HepG2 (cell line): Measurements from ENCODE around the gene DOP1B. TPM values are rescaled to one million over a fixed set of nuclear protein-coding genes. Genes with fewer than 3 reads are reported as not detected.

Experiments used
- CBFB ChIP-seq: sonication (generic); formaldehyde crosslinking; IDR thresholded peaks from 2 replicates; pipeline ENCODE4 v1.4.0; 2020; ENCODE audit warnings: missing genetic modification reagents
- HMGXB3 ChIP-seq: sonication (generic); formaldehyde crosslinking; IDR thresholded peaks from 2 replicates; pipeline ENCODE4 v1.4.0; 2020; ENCODE audit warnings: missing genetic modification reagents, borderline replicate concordance
- KMT2A ChIP-seq: sonication (generic); formaldehyde crosslinking; IDR thresholded peaks from 2 replicates; pipeline ENCODE4 v1.4.0; 2020; ENCODE audit warnings: missing genetic modification reagents
- PHF21A ChIP-seq: sonication (generic); formaldehyde crosslinking; IDR thresholded peaks from 2 replicates; pipeline ENCODE4 v1.5.0; 2020; ENCODE audit warnings: mild to moderate bottlenecking, missing genetic modification reagents
- TRIM24 ChIP-seq: sonication (generic); formaldehyde crosslinking; IDR thresholded peaks from 2 replicates; pipeline ENCODE4 v1.8.0; 2022; ENCODE audit warnings: mild to moderate bottlenecking, missing genetic modification reagents
- XBP1 ChIP-seq: sonication (generic); formaldehyde crosslinking; IDR thresholded peaks from 2 replicates; pipeline ENCODE4 v1.5.0; 2020; ENCODE audit warnings: missing genetic modification reagents
- ZNF281 ChIP-seq: sonication (generic); formaldehyde crosslinking; IDR thresholded peaks from 2 replicates; pipeline ENCODE4 v1.4.0; 2020; ENCODE audit warnings: missing genetic modification reagents, borderline replicate concordance
- polyA plus RNA-seq, 8 experiments: library from polyadenylated mRNA; depleted of rRNA in 3 of 8; stranded (reverse) in 7 of 8; unstranded in 1 of 8; fragments of >200 nt; fragmentation: Illumina TruSeq in 4 of 8; extraction: Trizol in 4 of 8; gene quantifications; 2 replicates each; pipeline versions ENCODE4 v1.2.1 to v1.2.3, GENCODE V29; 2011 to 2016; ENCODE audit warnings: low read depth in 4 of 8, missing spikeins in 1 of 8, mixed read lengths in 1 of 8; ENCODE audit not compliant: insufficient read depth in 1 of 8
- total RNA-seq, 5 experiments: library from RNA; depleted of rRNA; stranded (reverse); fragments of >200 nt; fragmentation: Illumina TruSeq; extraction: Trizol; gene quantifications; 2 replicates each; pipeline ENCODE4 v1.2.3, GENCODE V29; 2016; ENCODE audit warnings: low read depth in 1 of 5
- TF ChIP-seq, protein P1 (sequence below): sonication (generic); formaldehyde crosslinking; IDR thresholded peaks from 2 replicates; pipeline ENCODE4 v1.4.0; 2020; ENCODE audit warnings: missing genetic modification reagents
- TF ChIP-seq, protein P2 (sequence below), 2 experiments: fragments of 450-650 bp in 1 of 2; sonication (generic) in 1 of 2; formaldehyde crosslinking in 1 of 2; IDR thresholded peaks; 2 replicates each; pipeline versions ENCODE4 v1.6.1 to v1.8.0; 2016 to 2022; ENCODE audit warnings: antibody characterized with exemption in 1 of 2, mild to moderate bottlenecking in 1 of 2, missing genetic modification reagents in 1 of 2

Gene DOP1B
- total and polyA plus RNA-seq, 2 of the 13 experiments (the other 11 are each of a cell fraction or from before 2014, with no cell fraction given): 2.8 to 3.2 TPM

DNA sequence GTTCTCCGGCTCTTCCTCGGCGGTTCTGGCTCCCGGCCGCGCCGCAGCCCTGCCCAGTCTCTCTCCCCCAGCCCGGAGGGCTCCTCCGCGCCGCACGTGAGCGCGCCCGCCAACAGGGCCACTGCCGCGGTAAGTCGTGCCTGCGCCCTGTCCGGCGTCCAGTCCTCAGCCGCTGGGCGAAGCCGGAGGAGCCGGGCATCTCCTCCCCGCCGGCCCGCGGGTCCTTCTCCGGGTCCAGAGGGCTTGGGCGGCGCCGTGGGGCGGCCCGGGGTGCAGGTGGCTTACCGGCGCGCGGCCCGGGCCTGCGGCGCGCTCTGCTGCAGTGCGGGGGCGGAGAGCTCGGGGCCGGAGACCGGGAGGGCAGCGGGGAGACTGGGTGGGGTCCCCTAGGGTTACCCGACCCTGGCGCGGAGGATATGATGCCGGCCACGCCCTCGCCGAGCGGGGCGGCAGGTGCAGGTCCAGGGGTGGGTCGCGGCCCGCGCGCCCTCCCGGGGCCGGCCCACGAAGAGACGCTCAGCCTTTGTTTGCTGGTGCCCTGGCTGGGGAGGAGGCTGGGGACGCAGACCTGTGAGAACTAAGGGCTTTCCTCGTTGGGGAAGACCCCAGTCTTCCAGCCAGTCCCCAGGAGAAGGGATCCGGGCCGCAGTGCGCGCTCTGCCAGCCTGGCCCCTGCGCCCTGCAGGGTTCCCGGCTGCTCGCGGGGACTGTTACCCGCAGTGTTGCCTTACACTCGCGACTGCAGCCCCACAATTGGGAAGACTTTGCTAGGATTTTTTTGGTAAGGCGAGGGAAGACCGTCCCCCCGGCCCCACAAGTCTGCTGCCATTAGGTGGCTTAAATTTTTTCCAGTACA, at the start of gene DOP1B (continued):
- no peak for TF ChIP-seq HMGXB3 (CRISPR knock-in tag)
- TF ChIP-seq KMT2A (CRISPR knock-in tag): peak; percentile 36; the same call in 1 of the 2 replicates
- TF ChIP-seq, protein P1, sequence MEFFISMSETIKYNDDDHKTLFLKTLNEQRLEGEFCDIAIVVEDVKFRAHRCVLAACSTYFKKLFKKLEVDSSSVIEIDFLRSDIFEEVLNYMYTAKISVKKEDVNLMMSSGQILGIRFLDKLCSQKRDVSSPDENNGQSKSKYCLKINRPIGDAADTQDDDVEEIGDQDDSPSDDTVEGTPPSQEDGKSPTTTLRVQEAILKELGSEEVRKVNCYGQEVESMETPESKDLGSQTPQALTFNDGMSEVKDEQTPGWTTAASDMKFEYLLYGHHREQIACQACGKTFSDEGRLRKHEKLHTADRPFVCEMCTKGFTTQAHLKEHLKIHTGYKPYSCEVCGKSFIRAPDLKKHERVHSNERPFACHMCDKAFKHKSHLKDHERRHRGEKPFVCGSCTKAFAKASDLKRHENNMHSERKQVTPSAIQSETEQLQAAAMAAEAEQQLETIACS (CRISPR knock-in tag): peak; percentile 69
- TF ChIP-seq CBFB (CRISPR knock-in tag): 0 out of 2 replicates have a peak, but pooled peaks have one; percentile 24
- TF ChIP-seq ZNF281 (CRISPR knock-in tag): no peak
- TF ChIP-seq, protein P2, sequence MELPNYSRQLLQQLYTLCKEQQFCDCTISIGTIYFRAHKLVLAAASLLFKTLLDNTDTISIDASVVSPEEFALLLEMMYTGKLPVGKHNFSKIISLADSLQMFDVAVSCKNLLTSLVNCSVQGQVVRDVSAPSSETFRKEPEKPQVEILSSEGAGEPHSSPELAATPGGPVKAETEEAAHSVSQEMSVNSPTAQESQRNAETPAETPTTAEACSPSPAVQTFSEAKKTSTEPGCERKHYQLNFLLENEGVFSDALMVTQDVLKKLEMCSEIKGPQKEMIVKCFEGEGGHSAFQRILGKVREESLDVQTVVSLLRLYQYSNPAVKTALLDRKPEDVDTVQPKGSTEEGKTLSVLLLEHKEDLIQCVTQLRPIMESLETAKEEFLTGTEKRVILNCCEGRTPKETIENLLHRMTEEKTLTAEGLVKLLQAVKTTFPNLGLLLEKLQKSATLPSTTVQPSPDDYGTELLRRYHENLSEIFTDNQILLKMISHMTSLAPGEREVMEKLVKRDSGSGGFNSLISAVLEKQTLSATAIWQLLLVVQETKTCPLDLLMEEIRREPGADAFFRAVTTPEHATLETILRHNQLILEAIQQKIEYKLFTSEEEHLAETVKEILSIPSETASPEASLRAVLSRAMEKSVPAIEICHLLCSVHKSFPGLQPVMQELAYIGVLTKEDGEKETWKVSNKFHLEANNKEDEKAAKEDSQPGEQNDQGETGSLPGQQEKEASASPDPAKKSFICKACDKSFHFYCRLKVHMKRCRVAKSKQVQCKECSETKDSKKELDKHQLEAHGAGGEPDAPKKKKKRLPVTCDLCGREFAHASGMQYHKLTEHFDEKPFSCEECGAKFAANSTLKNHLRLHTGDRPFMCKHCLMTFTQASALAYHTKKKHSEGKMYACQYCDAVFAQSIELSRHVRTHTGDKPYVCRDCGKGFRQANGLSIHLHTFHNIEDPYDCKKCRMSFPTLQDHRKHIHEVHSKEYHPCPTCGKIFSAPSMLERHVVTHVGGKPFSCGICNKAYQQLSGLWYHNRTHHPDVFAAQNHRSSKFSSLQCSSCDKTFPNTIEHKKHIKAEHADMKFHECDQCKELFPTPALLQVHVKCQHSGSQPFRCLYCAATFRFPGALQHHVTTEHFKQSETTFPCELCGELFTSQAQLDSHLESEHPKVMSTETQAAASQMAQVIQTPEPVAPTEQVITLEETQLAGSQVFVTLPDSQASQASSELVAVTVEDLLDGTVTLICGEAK (IDR thresholded peaks at IDR 0.05): no peak
- TF ChIP-seq, protein P2 (CRISPR knock-in tag; IDR thresholded peaks at IDR 0.05): peak; percentile 51
- TF ChIP-seq PHF21A: peak; percentile 38; the same call in 1 of the 2 replicates
- TF ChIP-seq TRIM24 (CRISPR knock-in tag): no peak
- TF ChIP-seq XBP1: no peak
